OCI-LY1 (cell line): ENCODE results near the gene KIRREL3.

Source experiments
- CTCF ChIP-seq: fragments of 200-600 bp; sonication (generic), shearing (Covaris generic); IDR thresholded peaks from 2 replicates; pipeline ENCODE4 v1.5.1; 2017; ENCODE audit warnings: mild to moderate bottlenecking, antibody characterized with exemption, low read length, moderate library complexity, mixed read lengths
- EZH2 ChIP-seq: fragments of 200-600 bp; sonication (generic), shearing (Covaris generic); IDR thresholded peaks from 2 replicates; pipeline ENCODE4 v1.8.0; 2017; ENCODE audit warnings: borderline replicate concordance, mixed run types, mild to moderate bottlenecking, antibody characterized with exemption, low read length, moderate library complexity, mixed read lengths

GRCh38 chr11:126537492-126537891, 463.1 kb downstream of the KIRREL3 start:
- TF ChIP-seq CTCF (no peak), EZH2 (no peak)
